ENCODE data around the gene THUMPD1. TPM values are rescaled to one million over a fixed set of nuclear protein-coding genes. Genes with fewer than 3 reads are reported as not detected.

Gene THUMPD1
- total and polyA plus RNA-seq, 2 of the 8 experiments (the other 6 are each of a cell fraction or from before 2014, with no cell fraction given), result 31.6 to 49.4 TPM

DNA sequence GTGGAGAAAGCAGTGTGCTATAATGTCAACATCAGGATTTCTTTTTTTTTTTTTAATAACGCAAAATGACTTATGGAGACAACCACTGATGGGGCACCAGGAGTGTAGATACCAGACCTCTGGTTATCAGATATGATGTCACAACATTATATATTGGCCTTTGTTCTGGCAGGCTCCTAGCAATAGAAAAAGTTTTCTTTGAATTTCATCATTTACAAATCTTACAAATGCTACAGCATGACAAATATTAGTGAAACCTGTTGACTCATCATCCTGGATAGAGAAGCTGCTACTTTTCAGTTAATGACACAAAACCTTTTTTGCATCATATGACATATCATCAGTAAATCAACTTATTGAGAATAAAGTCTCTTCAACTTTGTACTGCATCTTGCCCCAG lies 6.1 kb downstream of the THUMPD1 start (continued):
- TF ChIP-seq, protein P1, sequence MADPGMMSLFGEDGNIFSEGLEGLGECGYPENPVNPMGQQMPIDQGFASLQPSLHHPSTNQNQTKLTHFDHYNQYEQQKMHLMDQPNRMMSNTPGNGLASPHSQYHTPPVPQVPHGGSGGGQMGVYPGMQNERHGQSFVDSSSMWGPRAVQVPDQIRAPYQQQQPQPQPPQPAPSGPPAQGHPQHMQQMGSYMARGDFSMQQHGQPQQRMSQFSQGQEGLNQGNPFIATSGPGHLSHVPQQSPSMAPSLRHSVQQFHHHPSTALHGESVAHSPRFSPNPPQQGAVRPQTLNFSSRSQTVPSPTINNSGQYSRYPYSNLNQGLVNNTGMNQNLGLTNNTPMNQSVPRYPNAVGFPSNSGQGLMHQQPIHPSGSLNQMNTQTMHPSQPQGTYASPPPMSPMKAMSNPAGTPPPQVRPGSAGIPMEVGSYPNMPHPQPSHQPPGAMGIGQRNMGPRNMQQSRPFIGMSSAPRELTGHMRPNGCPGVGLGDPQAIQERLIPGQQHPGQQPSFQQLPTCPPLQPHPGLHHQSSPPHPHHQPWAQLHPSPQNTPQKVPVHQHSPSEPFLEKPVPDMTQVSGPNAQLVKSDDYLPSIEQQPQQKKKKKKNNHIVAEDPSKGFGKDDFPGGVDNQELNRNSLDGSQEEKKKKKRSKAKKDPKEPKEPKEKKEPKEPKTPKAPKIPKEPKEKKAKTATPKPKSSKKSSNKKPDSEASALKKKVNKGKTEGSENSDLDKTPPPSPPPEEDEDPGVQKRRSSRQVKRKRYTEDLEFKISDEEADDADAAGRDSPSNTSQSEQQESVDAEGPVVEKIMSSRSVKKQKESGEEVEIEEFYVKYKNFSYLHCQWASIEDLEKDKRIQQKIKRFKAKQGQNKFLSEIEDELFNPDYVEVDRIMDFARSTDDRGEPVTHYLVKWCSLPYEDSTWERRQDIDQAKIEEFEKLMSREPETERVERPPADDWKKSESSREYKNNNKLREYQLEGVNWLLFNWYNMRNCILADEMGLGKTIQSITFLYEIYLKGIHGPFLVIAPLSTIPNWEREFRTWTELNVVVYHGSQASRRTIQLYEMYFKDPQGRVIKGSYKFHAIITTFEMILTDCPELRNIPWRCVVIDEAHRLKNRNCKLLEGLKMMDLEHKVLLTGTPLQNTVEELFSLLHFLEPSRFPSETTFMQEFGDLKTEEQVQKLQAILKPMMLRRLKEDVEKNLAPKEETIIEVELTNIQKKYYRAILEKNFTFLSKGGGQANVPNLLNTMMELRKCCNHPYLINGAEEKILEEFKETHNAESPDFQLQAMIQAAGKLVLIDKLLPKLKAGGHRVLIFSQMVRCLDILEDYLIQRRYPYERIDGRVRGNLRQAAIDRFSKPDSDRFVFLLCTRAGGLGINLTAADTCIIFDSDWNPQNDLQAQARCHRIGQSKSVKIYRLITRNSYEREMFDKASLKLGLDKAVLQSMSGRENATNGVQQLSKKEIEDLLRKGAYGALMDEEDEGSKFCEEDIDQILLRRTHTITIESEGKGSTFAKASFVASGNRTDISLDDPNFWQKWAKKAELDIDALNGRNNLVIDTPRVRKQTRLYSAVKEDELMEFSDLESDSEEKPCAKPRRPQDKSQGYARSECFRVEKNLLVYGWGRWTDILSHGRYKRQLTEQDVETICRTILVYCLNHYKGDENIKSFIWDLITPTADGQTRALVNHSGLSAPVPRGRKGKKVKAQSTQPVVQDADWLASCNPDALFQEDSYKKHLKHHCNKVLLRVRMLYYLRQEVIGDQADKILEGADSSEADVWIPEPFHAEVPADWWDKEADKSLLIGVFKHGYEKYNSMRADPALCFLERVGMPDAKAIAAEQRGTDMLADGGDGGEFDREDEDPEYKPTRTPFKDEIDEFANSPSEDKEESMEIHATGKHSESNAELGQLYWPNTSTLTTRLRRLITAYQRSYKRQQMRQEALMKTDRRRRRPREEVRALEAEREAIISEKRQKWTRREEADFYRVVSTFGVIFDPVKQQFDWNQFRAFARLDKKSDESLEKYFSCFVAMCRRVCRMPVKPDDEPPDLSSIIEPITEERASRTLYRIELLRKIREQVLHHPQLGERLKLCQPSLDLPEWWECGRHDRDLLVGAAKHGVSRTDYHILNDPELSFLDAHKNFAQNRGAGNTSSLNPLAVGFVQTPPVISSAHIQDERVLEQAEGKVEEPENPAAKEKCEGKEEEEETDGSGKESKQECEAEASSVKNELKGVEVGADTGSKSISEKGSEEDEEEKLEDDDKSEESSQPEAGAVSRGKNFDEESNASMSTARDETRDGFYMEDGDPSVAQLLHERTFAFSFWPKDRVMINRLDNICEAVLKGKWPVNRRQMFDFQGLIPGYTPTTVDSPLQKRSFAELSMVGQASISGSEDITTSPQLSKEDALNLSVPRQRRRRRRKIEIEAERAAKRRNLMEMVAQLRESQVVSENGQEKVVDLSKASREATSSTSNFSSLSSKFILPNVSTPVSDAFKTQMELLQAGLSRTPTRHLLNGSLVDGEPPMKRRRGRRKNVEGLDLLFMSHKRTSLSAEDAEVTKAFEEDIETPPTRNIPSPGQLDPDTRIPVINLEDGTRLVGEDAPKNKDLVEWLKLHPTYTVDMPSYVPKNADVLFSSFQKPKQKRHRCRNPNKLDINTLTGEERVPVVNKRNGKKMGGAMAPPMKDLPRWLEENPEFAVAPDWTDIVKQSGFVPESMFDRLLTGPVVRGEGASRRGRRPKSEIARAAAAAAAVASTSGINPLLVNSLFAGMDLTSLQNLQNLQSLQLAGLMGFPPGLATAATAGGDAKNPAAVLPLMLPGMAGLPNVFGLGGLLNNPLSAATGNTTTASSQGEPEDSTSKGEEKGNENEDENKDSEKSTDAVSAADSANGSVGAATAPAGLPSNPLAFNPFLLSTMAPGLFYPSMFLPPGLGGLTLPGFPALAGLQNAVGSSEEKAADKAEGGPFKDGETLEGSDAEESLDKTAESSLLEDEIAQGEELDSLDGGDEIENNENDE (IDR thresholded peaks at IDR 0.05; ENCODE audit: insufficient replicate concordance, low read length), result no peak
- TF ChIP-seq SIRT6 (IDR thresholded peaks at IDR 0.05; ENCODE audit: low read length) (no peak), NRF1 (IDR thresholded peaks at IDR 0.05; ENCODE audit: low read depth, low read length) (no peak), EGR1 (IDR thresholded peaks at IDR 0.05; ENCODE audit: borderline replicate concordance, low read depth, low read length) (no peak), TCF12 (IDR thresholded peaks at IDR 0.05; ENCODE audit: low read depth, low read length) (no peak), BACH1 (IDR thresholded peaks at IDR 0.05; ENCODE audit: low read length) (no peak), CTBP2 (IDR thresholded peaks at IDR 0.05; ENCODE audit: borderline replicate concordance, insufficient read depth, insufficient read length, low read length) (no peak), KDM5A (IDR thresholded peaks at IDR 0.05; ENCODE audit: low read length) (no peak)
- TF ChIP-seq, protein P2, sequence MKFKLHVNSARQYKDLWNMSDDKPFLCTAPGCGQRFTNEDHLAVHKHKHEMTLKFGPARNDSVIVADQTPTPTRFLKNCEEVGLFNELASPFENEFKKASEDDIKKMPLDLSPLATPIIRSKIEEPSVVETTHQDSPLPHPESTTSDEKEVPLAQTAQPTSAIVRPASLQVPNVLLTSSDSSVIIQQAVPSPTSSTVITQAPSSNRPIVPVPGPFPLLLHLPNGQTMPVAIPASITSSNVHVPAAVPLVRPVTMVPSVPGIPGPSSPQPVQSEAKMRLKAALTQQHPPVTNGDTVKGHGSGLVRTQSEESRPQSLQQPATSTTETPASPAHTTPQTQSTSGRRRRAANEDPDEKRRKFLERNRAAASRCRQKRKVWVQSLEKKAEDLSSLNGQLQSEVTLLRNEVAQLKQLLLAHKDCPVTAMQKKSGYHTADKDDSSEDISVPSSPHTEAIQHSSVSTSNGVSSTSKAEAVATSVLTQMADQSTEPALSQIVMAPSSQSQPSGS (IDR thresholded peaks at IDR 0.05; ENCODE audit: low read length), result no peak
